ENCODE data around the gene AMZ1.

Gene AMZ1

GRCh38 chr7:2651336-2651735 is 36.7 kb upstream of the AMZ1 start:
- no peak for DNase-seq (ENCODE audit: low read depth in 2 of 2)

- no peak for DNase-seq (ENCODE audit: low read depth in 2 of 2)
These were observed 35.9 kb upstream of the AMZ1 start for GRCh38 chr7:2651847-2652735.

- DNase-seq (ENCODE audit: low read depth in 2 of 2), result no peak
These were observed 35.3 kb upstream of the AMZ1 start for GRCh38 chr7:2652736-2653060.

- DNase-seq (ENCODE audit: low read depth in 2 of 2), result no peak
These were observed 33.9 kb upstream of the AMZ1 start for GRCh38 chr7:2654059-2654458.

GRCh38 chr7:2655870-2656614 is 32.0 kb upstream of the AMZ1 start:
- no peak for DNase-seq (ENCODE audit: low read depth in 2 of 2)

GRCh38 chr7:2657208-2657607 is 30.8 kb upstream of the AMZ1 start:
- DNase-seq (ENCODE audit: low read depth in 2 of 2), result no peak

- DNase-seq (ENCODE audit: low read depth in 2 of 2), result no peak
These were observed 29.9 kb upstream of the AMZ1 start for GRCh38 chr7:2657920-2658671.

GRCh38 chr7:2658941-2659340 is 29.1 kb upstream of the AMZ1 start:
- no peak for DNase-seq (ENCODE audit: low read depth in 2 of 2)

- no peak for DNase-seq (ENCODE audit: low read depth in 2 of 2)
These were observed 28.2 kb upstream of the AMZ1 start for GRCh38 chr7:2659556-2660358.

- DNase-seq (ENCODE audit: low read depth in 2 of 2), result no peak
These were observed 27.5 kb upstream of the AMZ1 start for GRCh38 chr7:2660359-2661095.

- DNase-seq (ENCODE audit: low read depth in 2 of 2), result no peak
These were observed 26.9 kb upstream of the AMZ1 start for GRCh38 chr7:2661096-2661449.

- DNase-seq (ENCODE audit: low read depth in 2 of 2), result no peak
These were observed 26.3 kb upstream of the AMZ1 start for GRCh38 chr7:2661602-2662272.

- DNase-seq (ENCODE audit: low read depth in 2 of 2), result no peak
These were observed 25.5 kb upstream of the AMZ1 start for GRCh38 chr7:2662273-2663120.

- DNase-seq (ENCODE audit: low read depth in 2 of 2), result no peak
These were observed 24.7 kb upstream of the AMZ1 start for GRCh38 chr7:2663121-2663886.

- DNase-seq (ENCODE audit: low read depth in 2 of 2), result no peak
These were observed 24.0 kb upstream of the AMZ1 start for GRCh38 chr7:2663960-2664359.

- no peak for DNase-seq (ENCODE audit: low read depth in 2 of 2)
These were observed 22.6 kb upstream of the AMZ1 start for GRCh38 chr7:2665359-2665791.

- DNase-seq (ENCODE audit: low read depth in 2 of 2), result no peak
These were observed 21.8 kb upstream of the AMZ1 start for GRCh38 chr7:2666155-2666554.

GRCh38 chr7:2666588-2667250 is 21.3 kb upstream of the AMZ1 start:
- DNase-seq (ENCODE audit: low read depth in 2 of 2), result no peak
